Stimulated activated CD8-positive, alpha-beta memory T cell treated with anti-CD3 and anti-CD28 coated beads, Interleukin-12 subunit alpha, Interleukin-12 subunit beta, amount 100 ng/mL, for 24 hours (primary cell): ENCODE data around the gene GJB4.
"Not testable (repeated sequence)": the region's sequence is repeated elsewhere in the genome, so short reads cannot be mapped to it uniquely, and the experiment has no call there.

Experiments used
- DNase-seq: peaks from one replicate; pipeline ENCODE4 v3.0.0-alpha.2; 2020; ENCODE audit errors: extremely low read depth

GJB4 gene

GRCh38 chr1:34800214-34800613 lies 40.7 kb downstream of the GJB4 start:
- no peak for DNase-seq

- no peak for DNase-seq
These were observed 44.2 kb downstream of the GJB4 start for GRCh38 chr1:34803770-34804169.

GRCh38 chr1:34806396-34806795 lies 46.9 kb downstream of the GJB4 start:
- DNase-seq = no peak

GRCh38 chr1:34808051-34808810 lies 48.7 kb downstream of the GJB4 start:
- DNase-seq = no peak

GRCh38 chr1:34810781-34811180 lies 51.2 kb downstream of the GJB4 start:
- DNase-seq = not testable (repeated sequence)
